Liver (tissue), 9 donors: Measurements from ENCODE around the gene CRACR2B. TPM values are rescaled to one million over a fixed set of nuclear protein-coding genes. Genes with fewer than 3 reads are reported as not detected.

Source experiments
- DNase-seq: peaks from one replicate; pipeline ENCODE4 v3.0.0-alpha.2; 2017; ENCODE audit warnings: low spot score
- H3K27ac ChIP-seq, 2 donors: one replicate each; pipeline ENCODE4 v1.7.0; 2013; ENCODE audit warnings: inconsistent platforms in 2 of 2, low read length in 2 of 2, control low read depth in 1 of 2, low read depth in 1 of 2, mild to moderate bottlenecking in 1 of 2
- H3K27me3 ChIP-seq, 4 donors: one replicate each; pipeline versions ENCODE4 v1.6.1 to v1.7.0; 2013; ENCODE audit warnings: low read length in 3 of 4, inconsistent platforms in 1 of 4, mild to moderate bottlenecking in 1 of 4, moderate library complexity in 1 of 4; ENCODE audit not compliant: control insufficient read depth in 4 of 4, insufficient read depth in 4 of 4
- H3K36me3 ChIP-seq, 4 donors: one replicate each; pipeline versions ENCODE4 v1.6.1 to v1.7.0; 2013; ENCODE audit warnings: low read length in 3 of 4, mild to moderate bottlenecking in 3 of 4, low read depth in 1 of 4, moderate library complexity in 1 of 4; ENCODE audit not compliant: control insufficient read depth in 4 of 4, insufficient read depth in 3 of 4
- H3K4me1 ChIP-seq, 4 donors: one replicate each; pipeline versions ENCODE4 v1.6.1 to v1.7.0; 2013; ENCODE audit warnings: low read length in 3 of 4, mild to moderate bottlenecking in 3 of 4, moderate library complexity in 1 of 4; ENCODE audit not compliant: control insufficient read depth in 4 of 4, insufficient read depth in 4 of 4
- H3K4me3 ChIP-seq, 3 donors: one replicate each; pipeline versions ENCODE4 v1.6.1 to v1.7.0; 2013; ENCODE audit warnings: low read length in 3 of 3, control low read depth in 1 of 3, low read depth in 1 of 3, mild to moderate bottlenecking in 1 of 3
- H3K9ac ChIP-seq, 2 donors: one replicate each; pipeline ENCODE4 v1.7.0; 2013; ENCODE audit warnings: low read length in 2 of 2, mild to moderate bottlenecking in 2 of 2, moderate library complexity in 2 of 2, control low read depth in 1 of 2, low read depth in 1 of 2
- H3K9me3 ChIP-seq, 4 donors: one replicate each; pipeline versions ENCODE4 v1.6.1 to v1.7.0; 2013; ENCODE audit warnings: low read length in 3 of 4; ENCODE audit not compliant: control insufficient read depth in 4 of 4
- EGR1 ChIP-seq, 2 donors: IDR thresholded peaks; 2 replicates each; pipeline ENCODE4 v1.6.1; 2016 to 2018; ENCODE audit warnings: antibody characterized with exemption in 2 of 2, low read depth in 2 of 2
- FOXA1 ChIP-seq: IDR thresholded peaks from 2 replicates; pipeline ENCODE4 v1.6.1; 2016; ENCODE audit warnings: antibody characterized with exemption
- FOXA2 ChIP-seq: IDR thresholded peaks from 2 replicates; pipeline ENCODE4 v1.6.1; 2016; ENCODE audit warnings: antibody characterized with exemption
- GABPA ChIP-seq, 2 donors: IDR thresholded peaks in 1 of 2; conservative IDR thresholded peaks in 1 of 2; 2 replicates each; pipeline ENCODE4 v1.6.1; 2016; ENCODE audit warnings: antibody characterized with exemption in 2 of 2, mild to moderate bottlenecking in 1 of 2, moderate library complexity in 1 of 2
- HNF4A ChIP-seq, 2 donors: conservative IDR thresholded peaks; 2 replicates each; pipeline ENCODE4 v1.6.1; 2016; ENCODE audit warnings: antibody characterized with exemption in 2 of 2, mild to moderate bottlenecking in 2 of 2
- NR2F2 ChIP-seq: IDR thresholded peaks from 2 replicates; pipeline ENCODE4 v1.6.1; 2016; ENCODE audit warnings: antibody characterized with exemption
- TAF1 ChIP-seq: conservative IDR thresholded peaks from 2 replicates; pipeline ENCODE4 v1.6.1; 2016; ENCODE audit warnings: antibody characterized with exemption, mild to moderate bottlenecking
- YY1 ChIP-seq: IDR thresholded peaks from 2 replicates; pipeline ENCODE4 v1.6.1; 2016; ENCODE audit warnings: antibody characterized with exemption, mild to moderate bottlenecking
- WGBS: extraction: QIAGEN DNeasy Blood & Tissue Kit; methylation state at CpG from one replicate; pipeline ENCODE4 v1.1.7; 2013; 5-methylcytosine and 5-hydroxymethylcytosine counted together
- polyA plus RNA-seq, 2 donors: library from polyadenylated mRNA; stranded (reverse) in 1 of 2; unstranded in 1 of 2; fragments of 200-250 nt in 1 of 2; fragments of >200 nt in 1 of 2; fragmentation: Nextera tagmentation in 1 of 2; extraction: Ambion mirVana in 1 of 2; gene quantifications; one replicate each; pipeline versions ENCODE4 v1.2.1 to v1.2.3, GENCODE V29; 2013 to 2015
- total RNA-seq, 2 donors: library from RNA; depleted of rRNA; stranded (reverse); fragments of >200 nt; gene quantifications; one replicate each; pipeline ENCODE4 v1.2.3, GENCODE V29; 2014
- TF ChIP-seq, protein P1 (sequence below): IDR thresholded peaks from 2 replicates; pipeline ENCODE4 v1.6.1; 2016; ENCODE audit warnings: antibody characterized with exemption
- TF ChIP-seq, protein P2 (sequence below): IDR thresholded peaks from 2 replicates; pipeline ENCODE4 v1.6.1; 2016; ENCODE audit warnings: antibody characterized with exemption
- TF ChIP-seq, protein P3 (sequence below): fragments of 150-350 bp; IDR thresholded peaks from 2 replicates; pipeline ENCODE4 v1.5.1; 2017; ENCODE audit warnings: improper control_type of control experiment, low read depth, low read length; ENCODE audit not compliant: missing input control
- TF ChIP-seq, protein P4 (sequence below): IDR thresholded peaks from 2 replicates; pipeline ENCODE4 v1.6.1; 2016; ENCODE audit warnings: antibody characterized with exemption, mild to moderate bottlenecking
- donor health status: healthy.
- donor health status: healthy.
- donor health status: healthy.
- donor health status: healthy.
- donor health status: healthy.

CRACR2B gene
- total and polyA plus RNA-seq, 4 donors = 0.14 to 2.9 (median 2.2) TPM

DNA sequence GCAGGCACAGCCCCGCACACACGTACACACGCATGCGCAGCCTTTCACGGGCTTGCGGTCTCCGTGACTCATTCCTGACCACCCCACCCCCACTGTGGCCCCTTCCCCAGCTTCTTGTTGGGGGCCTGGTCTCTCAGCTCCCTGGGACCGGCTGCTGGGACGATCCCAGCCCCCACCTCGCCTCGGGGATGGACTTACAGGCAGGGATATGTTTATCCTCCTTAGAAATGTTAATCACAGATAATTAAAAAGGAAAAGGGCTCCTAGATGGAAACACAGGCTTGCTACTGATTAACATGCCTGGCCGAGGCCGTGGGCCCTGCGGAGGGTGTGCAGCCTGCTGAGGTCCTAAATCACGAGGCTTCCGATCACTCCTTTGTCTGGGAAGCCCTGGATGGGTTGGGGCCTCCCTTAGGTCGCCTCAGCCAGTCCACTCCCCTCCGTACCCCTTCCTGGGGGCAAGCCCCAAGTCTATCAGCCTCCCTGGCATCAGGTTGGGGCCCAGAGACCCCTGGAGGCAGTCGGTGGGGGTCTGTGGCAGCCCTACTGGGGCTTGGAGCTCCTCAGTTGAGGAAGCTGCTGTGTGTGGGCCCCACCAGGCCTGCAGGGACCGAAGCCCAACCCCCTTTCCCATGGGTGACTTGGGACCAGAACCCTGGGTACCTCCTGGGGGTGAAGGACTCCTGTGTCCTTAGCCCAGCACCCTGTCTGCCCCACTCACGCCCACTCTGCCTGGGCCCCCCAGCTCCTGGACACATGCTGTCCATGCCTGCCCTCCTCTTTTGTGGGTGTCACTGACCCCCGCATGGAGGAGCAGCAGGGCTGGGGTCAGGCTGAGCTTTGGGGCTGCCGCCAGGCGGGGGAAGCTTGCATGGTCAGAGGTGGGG lies 35.5 kb downstream of the CRACR2B start:
- no peaks in the 10 kb centered on the region for H3K27me3 ChIP-seq
- peaks cover 0 to 5% (median under 1%) of the 10 kb centered on the region in 4 donors for H3K36me3 ChIP-seq
- WGBS = 82% methylated on average over 24 of the region's 24 CpGs
- DNase-seq = no peak
- no peak overlapping the region for H3K9ac ChIP-seq
- H3K27ac ChIP-seq = no peak overlapping the region
- peaks cover 0 to 7% (median 3%) of the 10 kb centered on the region in 4 donors for H3K4me1 ChIP-seq
- no peaks in the 10 kb centered on the region for H3K9me3 ChIP-seq
- TF ChIP-seq FOXA1 = no peak
- TF ChIP-seq, protein P1, sequence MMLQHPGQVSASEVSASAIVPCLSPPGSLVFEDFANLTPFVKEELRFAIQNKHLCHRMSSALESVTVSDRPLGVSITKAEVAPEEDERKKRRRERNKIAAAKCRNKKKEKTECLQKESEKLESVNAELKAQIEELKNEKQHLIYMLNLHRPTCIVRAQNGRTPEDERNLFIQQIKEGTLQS = no peak
- H3K4me3 ChIP-seq = no peak overlapping the region

DNA sequence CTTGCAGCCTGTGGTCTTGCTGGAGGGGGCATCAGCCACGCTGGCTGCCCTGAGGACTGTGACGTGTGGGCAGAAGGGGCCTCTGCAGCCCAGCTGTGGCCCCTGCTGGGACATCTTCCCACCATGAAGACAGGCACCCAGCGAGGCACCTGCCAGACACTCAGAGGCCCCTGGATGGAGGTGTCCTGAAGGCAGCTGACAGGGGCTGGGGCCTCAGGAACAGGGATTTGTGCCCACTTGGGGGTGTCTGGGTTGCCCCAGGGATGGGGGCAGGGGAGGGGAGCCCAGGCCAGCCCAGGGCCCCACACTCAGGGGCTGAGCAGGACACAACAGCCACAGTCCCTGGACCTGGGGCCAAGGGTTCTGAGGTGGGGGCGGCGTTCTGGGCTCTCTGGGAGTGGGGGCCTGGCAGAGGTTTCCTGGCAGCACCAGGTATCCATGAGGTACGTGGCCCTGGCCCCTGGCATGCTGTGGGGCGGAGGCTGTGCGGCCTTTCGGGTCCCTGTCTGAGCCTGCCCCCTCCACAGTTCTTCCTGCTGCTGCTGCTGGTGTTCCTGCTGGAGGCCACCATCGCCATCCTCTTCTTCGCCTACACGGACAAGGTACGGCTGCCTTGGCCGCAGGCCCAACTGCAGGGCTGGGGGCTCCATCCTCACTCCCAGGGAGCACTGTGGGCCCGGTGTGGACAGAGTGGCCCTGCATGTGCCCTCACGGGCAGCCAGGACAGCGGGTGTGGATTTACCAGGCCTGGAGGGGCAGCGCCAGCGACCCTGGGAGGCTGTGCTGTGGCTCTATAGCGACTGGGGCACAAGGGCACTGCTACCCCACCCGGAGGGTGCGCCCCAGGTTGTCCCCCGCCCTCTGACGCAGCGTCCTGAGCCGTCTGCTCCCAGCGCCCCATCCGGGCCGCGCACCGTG lies 36.5 kb downstream of the CRACR2B start:
- 89% methylated on average over 31 of the region's 31 CpGs for WGBS

More for the DNA sequence above, 36.5 kb downstream of the CRACR2B start:
- no peak for TF ChIP-seq HNF4A (conservative IDR thresholded peaks at IDR 0.05)
- no peak for TF ChIP-seq TAF1
- no peak for TF ChIP-seq GABPA (IDR thresholded peaks at IDR 0.05 in 1 of 2, conservative IDR thresholded peaks at IDR 0.05 in 1 of 2)
- TF ChIP-seq, protein P2, sequence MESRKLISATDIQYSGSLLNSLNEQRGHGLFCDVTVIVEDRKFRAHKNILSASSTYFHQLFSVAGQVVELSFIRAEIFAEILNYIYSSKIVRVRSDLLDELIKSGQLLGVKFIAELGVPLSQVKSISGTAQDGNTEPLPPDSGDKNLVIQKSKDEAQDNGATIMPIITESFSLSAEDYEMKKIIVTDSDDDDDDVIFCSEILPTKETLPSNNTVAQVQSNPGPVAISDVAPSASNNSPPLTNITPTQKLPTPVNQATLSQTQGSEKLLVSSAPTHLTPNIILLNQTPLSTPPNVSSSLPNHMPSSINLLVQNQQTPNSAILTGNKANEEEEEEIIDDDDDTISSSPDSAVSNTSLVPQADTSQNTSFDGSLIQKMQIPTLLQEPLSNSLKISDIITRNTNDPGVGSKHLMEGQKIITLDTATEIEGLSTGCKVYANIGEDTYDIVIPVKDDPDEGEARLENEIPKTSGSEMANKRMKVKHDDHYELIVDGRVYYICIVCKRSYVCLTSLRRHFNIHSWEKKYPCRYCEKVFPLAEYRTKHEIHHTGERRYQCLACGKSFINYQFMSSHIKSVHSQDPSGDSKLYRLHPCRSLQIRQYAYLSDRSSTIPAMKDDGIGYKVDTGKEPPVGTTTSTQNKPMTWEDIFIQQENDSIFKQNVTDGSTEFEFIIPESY = no peak
- TF ChIP-seq, protein P3, sequence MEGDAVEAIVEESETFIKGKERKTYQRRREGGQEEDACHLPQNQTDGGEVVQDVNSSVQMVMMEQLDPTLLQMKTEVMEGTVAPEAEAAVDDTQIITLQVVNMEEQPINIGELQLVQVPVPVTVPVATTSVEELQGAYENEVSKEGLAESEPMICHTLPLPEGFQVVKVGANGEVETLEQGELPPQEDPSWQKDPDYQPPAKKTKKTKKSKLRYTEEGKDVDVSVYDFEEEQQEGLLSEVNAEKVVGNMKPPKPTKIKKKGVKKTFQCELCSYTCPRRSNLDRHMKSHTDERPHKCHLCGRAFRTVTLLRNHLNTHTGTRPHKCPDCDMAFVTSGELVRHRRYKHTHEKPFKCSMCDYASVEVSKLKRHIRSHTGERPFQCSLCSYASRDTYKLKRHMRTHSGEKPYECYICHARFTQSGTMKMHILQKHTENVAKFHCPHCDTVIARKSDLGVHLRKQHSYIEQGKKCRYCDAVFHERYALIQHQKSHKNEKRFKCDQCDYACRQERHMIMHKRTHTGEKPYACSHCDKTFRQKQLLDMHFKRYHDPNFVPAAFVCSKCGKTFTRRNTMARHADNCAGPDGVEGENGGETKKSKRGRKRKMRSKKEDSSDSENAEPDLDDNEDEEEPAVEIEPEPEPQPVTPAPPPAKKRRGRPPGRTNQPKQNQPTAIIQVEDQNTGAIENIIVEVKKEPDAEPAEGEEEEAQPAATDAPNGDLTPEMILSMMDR = no peak
- TF ChIP-seq NR2F2 = no peak
- TF ChIP-seq EGR1 (IDR thresholded peaks at IDR 0.05; ENCODE audit: low read depth in 2 of 2) = no peak
- no peak for TF ChIP-seq YY1
- TF ChIP-seq, protein P4, sequence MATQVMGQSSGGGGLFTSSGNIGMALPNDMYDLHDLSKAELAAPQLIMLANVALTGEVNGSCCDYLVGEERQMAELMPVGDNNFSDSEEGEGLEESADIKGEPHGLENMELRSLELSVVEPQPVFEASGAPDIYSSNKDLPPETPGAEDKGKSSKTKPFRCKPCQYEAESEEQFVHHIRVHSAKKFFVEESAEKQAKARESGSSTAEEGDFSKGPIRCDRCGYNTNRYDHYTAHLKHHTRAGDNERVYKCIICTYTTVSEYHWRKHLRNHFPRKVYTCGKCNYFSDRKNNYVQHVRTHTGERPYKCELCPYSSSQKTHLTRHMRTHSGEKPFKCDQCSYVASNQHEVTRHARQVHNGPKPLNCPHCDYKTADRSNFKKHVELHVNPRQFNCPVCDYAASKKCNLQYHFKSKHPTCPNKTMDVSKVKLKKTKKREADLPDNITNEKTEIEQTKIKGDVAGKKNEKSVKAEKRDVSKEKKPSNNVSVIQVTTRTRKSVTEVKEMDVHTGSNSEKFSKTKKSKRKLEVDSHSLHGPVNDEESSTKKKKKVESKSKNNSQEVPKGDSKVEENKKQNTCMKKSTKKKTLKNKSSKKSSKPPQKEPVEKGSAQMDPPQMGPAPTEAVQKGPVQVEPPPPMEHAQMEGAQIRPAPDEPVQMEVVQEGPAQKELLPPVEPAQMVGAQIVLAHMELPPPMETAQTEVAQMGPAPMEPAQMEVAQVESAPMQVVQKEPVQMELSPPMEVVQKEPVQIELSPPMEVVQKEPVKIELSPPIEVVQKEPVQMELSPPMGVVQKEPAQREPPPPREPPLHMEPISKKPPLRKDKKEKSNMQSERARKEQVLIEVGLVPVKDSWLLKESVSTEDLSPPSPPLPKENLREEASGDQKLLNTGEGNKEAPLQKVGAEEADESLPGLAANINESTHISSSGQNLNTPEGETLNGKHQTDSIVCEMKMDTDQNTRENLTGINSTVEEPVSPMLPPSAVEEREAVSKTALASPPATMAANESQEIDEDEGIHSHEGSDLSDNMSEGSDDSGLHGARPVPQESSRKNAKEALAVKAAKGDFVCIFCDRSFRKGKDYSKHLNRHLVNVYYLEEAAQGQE = no peak
- TF ChIP-seq FOXA2 = no peak
- no peak for TF ChIP-seq FOXA1
- Histone ChIP-seq H3K36me3 (peaks cover 0 to 9% (median under 1%) of the 10 kb centered on the region in 4 donors), H3K9ac (no peak overlapping the region), H3K4me3 (no peak overlapping the region), H3K27ac (no peak overlapping the region), H3K9me3 (no peaks in the 10 kb centered on the region), H3K27me3 (no peaks in the 10 kb centered on the region), H3K4me1 (peaks cover 0 to 7% (median 3%) of the 10 kb centered on the region in 4 donors)
- DNase-seq = no peak
